Right kidney (tissue), 1 donor: ENCODE results near the gene TGIF2.
"Not testable (repeated sequence)": the region's sequence is repeated elsewhere in the genome, so short reads cannot be mapped to it uniquely, and the experiment has no call there.

Source experiments
- DNase-seq: peaks from one replicate; pipeline ENCODE4 v3.0.0-alpha.2; 2016

TGIF2 gene

GRCh38 chr20:36544134-36545018 is 29.0 kb upstream of the TGIF2 start:
- DNase-seq: no peak

- no peak for DNase-seq
Measured at GRCh38 chr20:36546111-36546736, 27.2 kb upstream of the TGIF2 start.

- no peak for DNase-seq
Measured at GRCh38 chr20:36547186-36548005, 26.0 kb upstream of the TGIF2 start.

GRCh38 chr20:36548006-36548315 is 25.4 kb upstream of the TGIF2 start:
- no peak for DNase-seq

- no peak for DNase-seq
Measured at GRCh38 chr20:36548704-36549627, 24.4 kb upstream of the TGIF2 start.

- DNase-seq: no peak
Measured at GRCh38 chr20:36549628-36549941, 23.8 kb upstream of the TGIF2 start.

GRCh38 chr20:36549942-36550789 is 23.2 kb upstream of the TGIF2 start:
- DNase-seq: no peak

GRCh38 chr20:36550790-36551299 is 22.6 kb upstream of the TGIF2 start:
- DNase-seq: no peak

- DNase-seq: no peak
Measured at GRCh38 chr20:36555248-36555647, 18.1 kb upstream of the TGIF2 start.

GRCh38 chr20:36562724-36563123 is 10.7 kb upstream of the TGIF2 start:
- DNase-seq: no peak

GRCh38 chr20:36563374-36563773 is 10.0 kb upstream of the TGIF2 start:
- no peak for DNase-seq

GRCh38 chr20:36564078-36564725 is 9.2 kb upstream of the TGIF2 start:
- DNase-seq: not testable (repeated sequence)

- DNase-seq: not testable (repeated sequence)
Measured at GRCh38 chr20:36564726-36565121, 8.7 kb upstream of the TGIF2 start.

- DNase-seq: no peak
Measured at GRCh38 chr20:36565520-36565919, 7.9 kb upstream of the TGIF2 start.

GRCh38 chr20:36569847-36570429 is 3.5 kb upstream of the TGIF2 start:
- DNase-seq: no peak

GRCh38 chr20:36571564-36572504 is 1.6 kb upstream of the TGIF2 start:
- peak; percentile 71 for DNase-seq

- DNase-seq: no peak
Measured at GRCh38 chr20:36572701-36573102, 695 bp upstream of the TGIF2 start.

- peak; percentile 73 for DNase-seq
Measured at GRCh38 chr20:36573798-36574365, 485 bp downstream of the TGIF2 start.
